Neural crest cell (in vitro differentiated cells): ENCODE data around the gene CXXC5. TPM values are rescaled to one million over a fixed set of nuclear protein-coding genes. Genes with fewer than 3 reads are reported as not detected.
A peak's percentile ranks its signal among the peaks of the same experiment; 100 is the strongest.

Source experiments
- DNase-seq: peaks from one replicate; pipeline ENCODE4 v3.0.0; 2021; ENCODE audit warnings: low read depth, mixed read lengths, low spot score
- H3K27ac Mint-ChIP-seq: one replicate; pipeline ENCODE4 v1.8.0; 2021; ENCODE audit warnings: mild to moderate bottlenecking, mixed read lengths; ENCODE audit not compliant: unreplicated experiment
- H3K27me3 Mint-ChIP-seq: 2 replicates; pipeline ENCODE4 v1.8.0; 2021; ENCODE audit warnings: low read depth, mild to moderate bottlenecking, mixed read lengths
- H3K36me3 Mint-ChIP-seq: 2 replicates; pipeline ENCODE4 v1.8.0; 2021; ENCODE audit warnings: low read depth, mild to moderate bottlenecking, mixed read lengths
- H3K4me1 Mint-ChIP-seq: 2 replicates; pipeline ENCODE4 v1.8.0; 2021; ENCODE audit warnings: mixed read lengths
- H3K4me3 Mint-ChIP-seq: one replicate; pipeline ENCODE4 v1.8.0; 2021; ENCODE audit warnings: mild to moderate bottlenecking, mixed read lengths
- H3K9me3 Mint-ChIP-seq: 2 replicates; pipeline ENCODE4 v1.8.0; 2021; ENCODE audit warnings: mixed read lengths
- total RNA-seq: library from RNA; stranded (reverse); gene quantifications from 2 replicates; pipeline ENCODE4 v1.2.1, GENCODE V29; 2021
- TF ChIP-seq, protein P1 (sequence below): fragments of 200-600 bp; sonication (generic); conservative IDR thresholded peaks from 2 replicates; pipeline ENCODE4 v1.5.0; 2021; ENCODE audit warnings: antibody characterized with exemption, mild to moderate bottlenecking

Gene CXXC5
- total RNA-seq, 1 donor from 2014 or later = 30.4 TPM

DNA sequence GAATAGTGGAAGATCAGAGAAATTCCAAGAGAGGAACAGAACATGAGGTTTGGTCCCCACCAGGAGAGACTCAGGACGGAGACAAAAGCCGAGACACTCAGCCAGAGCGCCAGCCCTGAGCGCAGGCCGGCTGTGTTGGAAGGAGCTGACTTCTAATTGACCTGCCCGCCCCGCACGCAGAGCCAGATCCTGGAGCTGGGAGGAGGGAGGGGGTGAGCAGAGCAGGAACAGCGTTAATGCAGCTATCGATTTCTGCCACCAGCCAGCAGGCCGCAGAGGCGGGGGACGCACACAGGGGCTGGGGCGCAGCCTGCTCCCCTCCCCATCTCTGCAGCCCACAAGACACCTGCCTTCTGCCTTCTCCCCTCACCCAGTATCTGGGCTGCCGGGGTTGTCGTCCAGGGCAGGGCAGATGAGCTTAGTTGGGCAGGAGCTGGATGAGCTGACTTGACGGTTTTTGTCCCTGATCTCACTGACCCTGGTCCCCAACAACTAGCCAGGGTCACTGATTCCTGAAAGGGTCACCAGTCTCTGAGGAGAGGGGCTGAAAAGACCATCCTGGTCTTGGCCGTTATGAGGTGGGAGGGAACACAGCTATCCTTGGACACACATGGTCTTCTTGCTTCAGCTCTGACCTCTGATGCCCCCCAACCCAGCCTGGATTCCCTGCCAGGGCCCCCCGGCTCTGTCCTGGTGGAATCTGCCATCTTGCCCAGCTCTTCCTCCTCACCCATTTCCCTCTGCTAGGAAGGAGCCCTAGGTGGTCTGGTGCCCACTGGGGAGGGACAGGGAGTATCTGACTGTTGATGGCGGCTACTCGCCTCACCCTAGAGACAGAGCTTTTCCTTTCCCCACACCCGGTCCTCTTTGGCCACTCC lies 29.8 kb downstream of the CXXC5 start:
- TF ChIP-seq, protein P1, sequence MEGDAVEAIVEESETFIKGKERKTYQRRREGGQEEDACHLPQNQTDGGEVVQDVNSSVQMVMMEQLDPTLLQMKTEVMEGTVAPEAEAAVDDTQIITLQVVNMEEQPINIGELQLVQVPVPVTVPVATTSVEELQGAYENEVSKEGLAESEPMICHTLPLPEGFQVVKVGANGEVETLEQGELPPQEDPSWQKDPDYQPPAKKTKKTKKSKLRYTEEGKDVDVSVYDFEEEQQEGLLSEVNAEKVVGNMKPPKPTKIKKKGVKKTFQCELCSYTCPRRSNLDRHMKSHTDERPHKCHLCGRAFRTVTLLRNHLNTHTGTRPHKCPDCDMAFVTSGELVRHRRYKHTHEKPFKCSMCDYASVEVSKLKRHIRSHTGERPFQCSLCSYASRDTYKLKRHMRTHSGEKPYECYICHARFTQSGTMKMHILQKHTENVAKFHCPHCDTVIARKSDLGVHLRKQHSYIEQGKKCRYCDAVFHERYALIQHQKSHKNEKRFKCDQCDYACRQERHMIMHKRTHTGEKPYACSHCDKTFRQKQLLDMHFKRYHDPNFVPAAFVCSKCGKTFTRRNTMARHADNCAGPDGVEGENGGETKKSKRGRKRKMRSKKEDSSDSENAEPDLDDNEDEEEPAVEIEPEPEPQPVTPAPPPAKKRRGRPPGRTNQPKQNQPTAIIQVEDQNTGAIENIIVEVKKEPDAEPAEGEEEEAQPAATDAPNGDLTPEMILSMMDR = no peak
- DNase-seq = peak; percentile 60
- Mint-ChIP-seq H3K4me3 (peak overlapping the region; percentile 59), H3K27ac (peak overlapping the region; percentile 98), H3K4me1 (peaks cover 45% of the 10 kb centered on the region), H3K36me3 (peaks cover 3% of the 10 kb centered on the region), H3K27me3 (no peaks in the 10 kb centered on the region), H3K9me3 (no peaks in the 10 kb centered on the region)

DNA sequence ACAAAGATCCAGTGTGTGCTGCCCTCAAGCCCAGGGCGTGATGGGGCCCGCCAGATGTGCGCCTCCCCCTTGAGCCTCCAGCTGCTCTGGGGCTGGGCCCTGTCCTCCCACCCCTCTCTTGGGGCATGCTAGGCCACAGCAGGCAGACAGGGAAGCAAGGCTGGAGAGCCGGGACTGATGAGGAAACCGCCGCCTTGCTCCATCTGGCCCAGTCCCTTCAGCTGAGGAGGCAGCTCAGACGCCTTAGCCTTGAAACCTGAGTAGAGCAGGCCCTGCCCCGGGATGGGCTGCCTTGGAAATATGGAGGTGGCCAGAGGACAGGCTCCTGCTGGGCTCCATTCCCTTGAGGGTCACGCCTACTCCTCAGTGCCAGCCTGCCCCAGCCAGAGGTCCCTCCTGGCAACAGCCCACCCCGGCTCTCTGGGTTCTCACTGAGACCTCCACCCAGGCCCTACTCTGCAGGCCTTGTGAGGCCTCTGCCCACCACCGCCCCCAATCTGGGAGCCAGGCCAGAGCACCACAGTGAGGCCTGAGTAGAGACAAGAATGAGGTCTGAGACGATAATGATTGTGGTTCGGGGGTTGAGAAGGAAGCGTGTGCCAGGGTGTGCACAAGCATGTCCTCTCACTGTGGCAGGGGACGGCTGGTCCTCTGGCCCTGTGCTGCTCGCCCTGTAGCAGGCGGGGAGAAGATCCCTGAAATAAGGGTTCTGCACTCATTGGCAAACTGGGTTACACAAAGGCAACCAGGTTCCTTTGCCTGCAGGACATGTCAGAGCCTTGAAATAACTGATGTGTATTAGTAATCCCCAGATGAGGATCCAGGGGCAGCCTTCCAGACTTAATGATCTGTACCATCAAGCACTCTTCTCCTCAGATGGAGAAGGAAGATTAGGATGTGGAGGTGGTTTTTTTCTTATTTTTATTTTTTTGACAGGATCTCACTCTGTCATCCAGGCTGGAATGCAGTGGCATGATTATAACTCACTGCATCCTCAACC lies 30.9 kb downstream of the CXXC5 start:
- DNase-seq = no peak
- Mint-ChIP-seq H3K9me3 (no peaks in the 10 kb centered on the region), H3K27me3 (no peaks in the 10 kb centered on the region), H3K4me1 (peaks cover 50% of the 10 kb centered on the region), H3K4me3 (no peak overlapping the region), H3K36me3 (peaks cover 3% of the 10 kb centered on the region), H3K27ac (no peak overlapping the region)
- TF ChIP-seq, protein P1 = no peak

DNA sequence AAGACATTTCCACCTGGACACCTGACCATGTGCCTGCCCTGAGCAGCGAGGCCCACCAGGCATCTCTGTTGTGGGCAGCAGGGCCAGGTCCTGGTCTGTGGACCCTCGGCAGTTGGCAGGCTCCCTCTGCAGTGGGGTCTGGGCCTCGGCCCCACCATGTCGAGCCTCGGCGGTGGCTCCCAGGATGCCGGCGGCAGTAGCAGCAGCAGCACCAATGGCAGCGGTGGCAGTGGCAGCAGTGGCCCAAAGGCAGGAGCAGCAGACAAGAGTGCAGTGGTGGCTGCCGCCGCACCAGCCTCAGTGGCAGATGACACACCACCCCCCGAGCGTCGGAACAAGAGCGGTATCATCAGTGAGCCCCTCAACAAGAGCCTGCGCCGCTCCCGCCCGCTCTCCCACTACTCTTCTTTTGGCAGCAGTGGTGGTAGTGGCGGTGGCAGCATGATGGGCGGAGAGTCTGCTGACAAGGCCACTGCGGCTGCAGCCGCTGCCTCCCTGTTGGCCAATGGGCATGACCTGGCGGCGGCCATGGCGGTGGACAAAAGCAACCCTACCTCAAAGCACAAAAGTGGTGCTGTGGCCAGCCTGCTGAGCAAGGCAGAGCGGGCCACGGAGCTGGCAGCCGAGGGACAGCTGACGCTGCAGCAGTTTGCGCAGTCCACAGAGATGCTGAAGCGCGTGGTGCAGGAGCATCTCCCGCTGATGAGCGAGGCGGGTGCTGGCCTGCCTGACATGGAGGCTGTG lies 32.4 kb downstream of the CXXC5 start:
- H3K4me1 Mint-ChIP-seq = peaks cover 47% of the 10 kb centered on the region
- H3K4me3 Mint-ChIP-seq = no peak overlapping the region
- no peak overlapping the region for H3K27ac Mint-ChIP-seq
- H3K36me3 Mint-ChIP-seq = peaks cover 3% of the 10 kb centered on the region
- TF ChIP-seq, protein P1 = no peak
- H3K9me3 Mint-ChIP-seq = no peaks in the 10 kb centered on the region
- no peaks in the 10 kb centered on the region for H3K27me3 Mint-ChIP-seq
- no peak for DNase-seq

DNA sequence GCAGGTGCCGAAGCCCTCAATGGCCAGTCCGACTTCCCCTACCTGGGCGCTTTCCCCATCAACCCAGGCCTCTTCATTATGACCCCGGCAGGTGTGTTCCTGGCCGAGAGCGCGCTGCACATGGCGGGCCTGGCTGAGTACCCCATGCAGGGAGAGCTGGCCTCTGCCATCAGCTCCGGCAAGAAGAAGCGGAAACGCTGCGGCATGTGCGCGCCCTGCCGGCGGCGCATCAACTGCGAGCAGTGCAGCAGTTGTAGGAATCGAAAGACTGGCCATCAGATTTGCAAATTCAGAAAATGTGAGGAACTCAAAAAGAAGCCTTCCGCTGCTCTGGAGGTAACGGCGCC lies 32.9 kb downstream of the CXXC5 start:
- no peaks in the 10 kb centered on the region for H3K27me3 Mint-ChIP-seq
- no peaks in the 10 kb centered on the region for H3K9me3 Mint-ChIP-seq
- DNase-seq = no peak
- H3K4me1 Mint-ChIP-seq = peaks cover 53% of the 10 kb centered on the region
- no peak overlapping the region for H3K27ac Mint-ChIP-seq
- H3K36me3 Mint-ChIP-seq = peaks cover 3% of the 10 kb centered on the region
- TF ChIP-seq, protein P1 = no peak
- no peak overlapping the region for H3K4me3 Mint-ChIP-seq

DNA sequence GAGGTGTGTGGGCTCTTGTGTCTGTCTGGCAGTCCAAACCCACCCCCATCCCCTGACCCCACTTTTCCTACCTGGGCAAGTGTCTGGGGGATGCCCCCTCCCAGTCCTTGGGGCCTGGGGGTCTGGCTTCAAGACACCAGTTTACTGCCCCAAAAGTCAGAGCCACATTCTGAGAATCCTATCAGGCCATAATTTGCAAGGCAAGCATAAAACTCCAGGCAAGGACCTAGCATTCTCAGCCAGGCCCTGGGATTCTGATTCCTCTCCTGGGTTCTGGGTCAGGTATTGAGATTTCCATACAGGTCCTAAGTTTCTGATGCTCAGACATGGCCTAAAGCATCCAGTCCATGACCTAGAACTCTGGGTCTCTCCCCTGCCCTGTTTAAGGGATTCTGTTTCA lies 33.3 kb downstream of the CXXC5 start:
- H3K4me3 Mint-ChIP-seq = no peak overlapping the region
- TF ChIP-seq, protein P1 = no peak
- H3K9me3 Mint-ChIP-seq = no peaks in the 10 kb centered on the region
- no peak overlapping the region for H3K27ac Mint-ChIP-seq
- H3K27me3 Mint-ChIP-seq = no peaks in the 10 kb centered on the region
- no peak for DNase-seq
- peaks cover 56% of the 10 kb centered on the region for H3K4me1 Mint-ChIP-seq
- H3K36me3 Mint-ChIP-seq = peaks cover 3% of the 10 kb centered on the region
